Ovary (tissue), 3 donors: Measurements from ENCODE around the gene SMC5.

Experiments
- POLR2A ChIP-seq: fragments of 450-650 bp; IDR thresholded peaks from one replicate; pipeline ENCODE4 v1.6.1; 2017; ENCODE audit warnings: antibody characterized with exemption, mild to moderate bottlenecking, moderate library complexity
- TF ChIP-seq, protein P1 (sequence below), 3 donors: fragments of 450-650 bp in 2 of 3; fragments of 200-600 bp in 1 of 3; IDR thresholded peaks; one replicate each; pipeline versions ENCODE4 v1.5.1 to v1.8.0; 2016 to 2022; ENCODE audit warnings: antibody characterized with exemption in 3 of 3, mild to moderate bottlenecking in 1 of 3
- donor health status: DM: no; HTN: no; CAD: no.

DNA sequence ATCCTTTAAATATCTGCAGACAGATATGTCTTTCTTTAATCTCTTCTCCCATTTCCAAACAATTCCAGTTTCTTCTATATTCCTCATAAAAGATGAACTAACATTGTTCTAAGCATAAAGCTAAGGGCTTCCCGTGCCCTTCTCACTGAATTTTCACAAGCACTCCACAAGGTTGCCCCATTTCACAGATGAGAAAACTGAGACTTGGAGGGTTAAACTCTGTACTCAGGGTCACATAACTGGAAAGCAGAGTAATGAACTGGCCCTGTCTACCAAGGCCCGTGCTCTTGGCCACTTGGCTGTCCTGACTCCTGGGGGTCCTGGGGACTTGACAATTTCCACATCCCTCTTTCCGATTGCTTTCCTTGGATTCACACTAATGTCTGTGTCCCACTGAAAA, 130.4 kb downstream of the SMC5 start:
- TF ChIP-seq, protein P1, sequence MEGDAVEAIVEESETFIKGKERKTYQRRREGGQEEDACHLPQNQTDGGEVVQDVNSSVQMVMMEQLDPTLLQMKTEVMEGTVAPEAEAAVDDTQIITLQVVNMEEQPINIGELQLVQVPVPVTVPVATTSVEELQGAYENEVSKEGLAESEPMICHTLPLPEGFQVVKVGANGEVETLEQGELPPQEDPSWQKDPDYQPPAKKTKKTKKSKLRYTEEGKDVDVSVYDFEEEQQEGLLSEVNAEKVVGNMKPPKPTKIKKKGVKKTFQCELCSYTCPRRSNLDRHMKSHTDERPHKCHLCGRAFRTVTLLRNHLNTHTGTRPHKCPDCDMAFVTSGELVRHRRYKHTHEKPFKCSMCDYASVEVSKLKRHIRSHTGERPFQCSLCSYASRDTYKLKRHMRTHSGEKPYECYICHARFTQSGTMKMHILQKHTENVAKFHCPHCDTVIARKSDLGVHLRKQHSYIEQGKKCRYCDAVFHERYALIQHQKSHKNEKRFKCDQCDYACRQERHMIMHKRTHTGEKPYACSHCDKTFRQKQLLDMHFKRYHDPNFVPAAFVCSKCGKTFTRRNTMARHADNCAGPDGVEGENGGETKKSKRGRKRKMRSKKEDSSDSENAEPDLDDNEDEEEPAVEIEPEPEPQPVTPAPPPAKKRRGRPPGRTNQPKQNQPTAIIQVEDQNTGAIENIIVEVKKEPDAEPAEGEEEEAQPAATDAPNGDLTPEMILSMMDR (IDR thresholded peaks at IDR 0.05): no peak
- no peak for TF ChIP-seq POLR2A
